H1 (cell line): ENCODE results near the gene CIRBP. TPM values are rescaled to one million over a fixed set of nuclear protein-coding genes. Genes with fewer than 3 reads are reported as not detected.

Experiments
- CBX5 ChIP-seq: fragments of 300-800, 300-1000 bp; sonication (generic); IDR thresholded peaks from 2 replicates; pipeline ENCODE4 v1.7.1; 2016; ENCODE audit warnings: antibody characterized with exemption, low read length, low read depth
- CBX8 ChIP-seq: fragments of 300-800, 300-1000 bp; sonication (generic); IDR thresholded peaks from 2 replicates; pipeline ENCODE4 v1.7.1; 2016; ENCODE audit warnings: low read depth, low read length, borderline replicate concordance
- CHD2 ChIP-seq: IDR thresholded peaks from 2 replicates; pipeline ENCODE4 v1.6.1; 2012; ENCODE audit warnings: low read length, improper control_type of control experiment
- CREB1 ChIP-seq: IDR thresholded peaks from 2 replicates; pipeline ENCODE4 v1.6.1; 2012; ENCODE audit warnings: inconsistent platforms
- EP300 ChIP-seq, 2 experiments: IDR thresholded peaks; 1 replicate in 1 of 2; 2 replicates in 1 of 2; pipeline ENCODE4 v1.6.1; 2011 to 2012; ENCODE audit warnings: low read depth in 2 of 2, low read length in 2 of 2, mild to moderate bottlenecking in 2 of 2, borderline replicate concordance in 1 of 2, inconsistent platforms in 1 of 2, moderate library complexity in 1 of 2
- GABPA ChIP-seq: IDR thresholded peaks from 2 replicates; pipeline ENCODE4 v1.6.1; 2011; ENCODE audit warnings: mild to moderate bottlenecking, low read length, moderate library complexity, borderline replicate concordance; ENCODE audit not compliant: insufficient read depth
- GTF2F1 ChIP-seq: IDR thresholded peaks from 2 replicates; pipeline ENCODE4 v1.6.1; 2012; ENCODE audit warnings: low read depth, low read length, improper control_type of control experiment, borderline replicate concordance
- JUN ChIP-seq: IDR thresholded peaks from 2 replicates; pipeline ENCODE4 v1.6.1; 2011; ENCODE audit warnings: low read depth, mild to moderate bottlenecking, improper control_type of control experiment, low read length
- KDM4A ChIP-seq: IDR thresholded peaks from one replicate; pipeline ENCODE4 v1.7.1; 2012; ENCODE audit warnings: low read depth, mild to moderate bottlenecking, moderate library complexity, low read length, inconsistent platforms; ENCODE audit not compliant: severe bottlenecking
- KDM5A ChIP-seq: fragments of 200-600 bp; IDR thresholded peaks from 2 replicates; pipeline ENCODE4 v1.7.1; 2012; ENCODE audit warnings: mild to moderate bottlenecking, low read length, inconsistent platforms, mixed read lengths
- NRF1 ChIP-seq: IDR thresholded peaks from 2 replicates; pipeline ENCODE4 v1.6.1; 2011; ENCODE audit warnings: mild to moderate bottlenecking, low read depth, low read length, improper control_type of control experiment
- RXRA ChIP-seq: IDR thresholded peaks from 2 replicates; pipeline ENCODE4 v1.6.1; 2011; ENCODE audit warnings: low read depth, mild to moderate bottlenecking, low read length, moderate library complexity; ENCODE audit not compliant: insufficient read depth
- SAP30 ChIP-seq: fragments of 300-600 bp; sonication (generic); IDR thresholded peaks from 2 replicates; pipeline ENCODE4 v1.7.1; 2012; ENCODE audit warnings: low read length, moderate library complexity, mild to moderate bottlenecking, inconsistent platforms; ENCODE audit not compliant: insufficient read depth, insufficient replicate concordance
- SIN3A ChIP-seq, 2 experiments: IDR thresholded peaks in 1 of 2; conservative IDR thresholded peaks in 1 of 2; 2 replicates each; pipeline ENCODE4 v1.6.1; 2011 to 2012; ENCODE audit warnings: low read length in 2 of 2, improper control_type of control experiment in 1 of 2, low read depth in 1 of 2, mild to moderate bottlenecking in 1 of 2
- SIRT6 ChIP-seq: IDR thresholded peaks from one replicate; pipeline ENCODE4 v1.7.1; 2012; ENCODE audit warnings: low read length, inconsistent platforms
- SP1 ChIP-seq: IDR thresholded peaks from 2 replicates; pipeline ENCODE4 v1.6.1; 2011; ENCODE audit warnings: low read depth, low read length
- SRF ChIP-seq: IDR thresholded peaks from 2 replicates; pipeline ENCODE4 v1.6.1; 2011; ENCODE audit warnings: mild to moderate bottlenecking, low read depth, low read length, moderate library complexity
- polyA plus RNA-seq, 7 experiments: library from polyadenylated mRNA; depleted of rRNA in 3 of 7; stranded (reverse) in 5 of 7; unstranded in 2 of 7; fragments of >200 nt in 5 of 7; fragments of 200-250 nt in 2 of 7; gene quantifications; 1 replicate in 5 of 7; 2 replicates in 1 of 7; 4 replicates in 1 of 7; pipeline versions ENCODE4 v1.2.1 to v1.2.3, GENCODE V29; 2011 to 2013; ENCODE audit warnings: missing spikeins in 2 of 7, mixed read lengths in 2 of 7
- total RNA-seq: library from RNA; stranded (reverse); fragmentation: NEBNext Ultra II Directional; extraction: Animal tissue kit (Norgen Biotek cat#: 25700); gene quantifications from 2 replicates; pipeline ENCODE4 v1.2.1, GENCODE V29; 2021
- TF ChIP-seq, protein P1 (sequence below): IDR thresholded peaks from 2 replicates; pipeline ENCODE4 v1.6.1; 2011; ENCODE audit warnings: low read length, improper control_type of control experiment
- TF ChIP-seq, protein P2 (sequence below): IDR thresholded peaks from 2 replicates; pipeline ENCODE4 v1.6.1; 2012; ENCODE audit warnings: inconsistent platforms

The CIRBP gene
- total and polyA plus RNA-seq, 2 of the 8 experiments (the other 6 are each of a cell fraction or from before 2014, with no cell fraction given), result 175 to 199 TPM

GRCh38 chr19:1243768-1244692 is 25.1 kb upstream of the CIRBP start (continued):
- no peak for TF ChIP-seq CBX5
- no peak for TF ChIP-seq CREB1
- TF ChIP-seq RXRA, result 0 out of 2 replicates have a peak, but pooled peaks have one; percentile 29
- TF ChIP-seq CHD2, result no peak
- peak in 1 of 2 experiments; percentile 67; a peak in 1 of 4 replicates for TF ChIP-seq SIN3A (conservative IDR thresholded peaks at IDR 0.05 in 1 of 2, IDR thresholded peaks at IDR 0.05 in 1 of 2; ENCODE audit: low read depth in 1 of 2, low read length in 2 of 2)
- no peak for TF ChIP-seq SIRT6
- TF ChIP-seq KDM4A, result no peak
- no peak for TF ChIP-seq GTF2F1
- TF ChIP-seq JUN, result no peak
- TF ChIP-seq GABPA, result peak; percentile 81
- no peak for TF ChIP-seq SAP30
- TF ChIP-seq, protein P1, sequence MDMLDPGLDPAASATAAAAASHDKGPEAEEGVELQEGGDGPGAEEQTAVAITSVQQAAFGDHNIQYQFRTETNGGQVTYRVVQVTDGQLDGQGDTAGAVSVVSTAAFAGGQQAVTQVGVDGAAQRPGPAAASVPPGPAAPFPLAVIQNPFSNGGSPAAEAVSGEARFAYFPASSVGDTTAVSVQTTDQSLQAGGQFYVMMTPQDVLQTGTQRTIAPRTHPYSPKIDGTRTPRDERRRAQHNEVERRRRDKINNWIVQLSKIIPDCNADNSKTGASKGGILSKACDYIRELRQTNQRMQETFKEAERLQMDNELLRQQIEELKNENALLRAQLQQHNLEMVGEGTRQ, result no peak
- TF ChIP-seq CBX8, result no peak
- peak; percentile 44; the same call in 1 of the 2 replicates for TF ChIP-seq SP1
- TF ChIP-seq KDM5A, result no peak
- no peak for TF ChIP-seq EP300 (IDR thresholded peaks at IDR 0.05; ENCODE audit: borderline replicate concordance in 1 of 2, low read depth in 2 of 2, low read length in 2 of 2)
- no peak for TF ChIP-seq NRF1
- TF ChIP-seq, protein P2, sequence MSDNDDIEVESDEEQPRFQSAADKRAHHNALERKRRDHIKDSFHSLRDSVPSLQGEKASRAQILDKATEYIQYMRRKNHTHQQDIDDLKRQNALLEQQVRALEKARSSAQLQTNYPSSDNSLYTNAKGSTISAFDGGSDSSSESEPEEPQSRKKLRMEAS, result no peak
- no peak for TF ChIP-seq SRF
